Measurements from ENCODE around the gene ZNF552.
A peak's percentile ranks its signal among the peaks of the same experiment; 100 is the strongest.
"Not testable (repeated sequence)": the region's sequence is repeated elsewhere in the genome, so short reads cannot be mapped to it uniquely, and the experiment has no call there.

Gene ZNF552

DNA sequence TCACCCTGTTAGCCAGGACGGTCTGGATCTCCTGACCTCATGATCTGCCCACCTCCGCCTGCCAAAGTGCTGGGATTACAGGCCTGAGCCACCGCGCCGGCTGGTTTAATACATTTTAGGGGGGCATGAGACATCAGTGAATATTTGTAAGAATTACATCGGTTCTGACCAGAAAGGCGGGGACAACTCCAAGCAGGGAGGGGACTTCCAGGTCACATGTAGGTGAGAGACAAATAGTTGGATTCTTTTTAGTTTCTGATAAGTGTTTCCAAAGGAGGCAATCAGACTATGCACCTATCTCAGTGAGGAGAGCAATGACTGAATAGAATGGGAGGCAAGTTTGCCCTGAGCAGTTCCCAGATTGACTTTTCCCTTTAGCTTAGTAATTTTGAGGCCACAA lies 3.7 kb upstream of the ZNF552 start:
- DNase-seq (ENCODE audit: low spot score): no peak

DNA sequence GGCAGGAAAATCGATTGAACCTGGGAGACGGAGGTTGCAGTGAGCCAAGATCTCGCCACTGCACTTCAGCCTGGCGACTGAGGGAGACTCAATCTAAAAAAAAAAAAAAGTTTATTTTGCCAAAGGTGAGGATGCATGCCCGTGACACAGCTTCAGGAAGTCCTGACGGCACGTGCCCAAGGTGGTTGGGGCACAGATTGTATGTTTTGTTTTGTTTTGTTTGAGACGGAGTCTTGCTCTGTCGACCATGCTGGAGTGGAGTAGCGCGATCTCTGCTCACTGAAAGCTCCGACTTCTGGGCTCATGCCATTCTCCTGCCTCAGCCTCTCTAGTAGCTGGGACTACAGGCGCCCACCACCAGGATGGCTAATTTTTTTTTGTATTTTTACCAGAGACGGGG lies 3.3 kb upstream of the ZNF552 start:
- DNase-seq (ENCODE audit: low spot score): no peak

- DNase-seq (ENCODE audit: low spot score): peak; percentile 67
Observed at GRCh38 chr19:57816652-57817051, 1.9 kb upstream of the ZNF552 start.

DNA sequence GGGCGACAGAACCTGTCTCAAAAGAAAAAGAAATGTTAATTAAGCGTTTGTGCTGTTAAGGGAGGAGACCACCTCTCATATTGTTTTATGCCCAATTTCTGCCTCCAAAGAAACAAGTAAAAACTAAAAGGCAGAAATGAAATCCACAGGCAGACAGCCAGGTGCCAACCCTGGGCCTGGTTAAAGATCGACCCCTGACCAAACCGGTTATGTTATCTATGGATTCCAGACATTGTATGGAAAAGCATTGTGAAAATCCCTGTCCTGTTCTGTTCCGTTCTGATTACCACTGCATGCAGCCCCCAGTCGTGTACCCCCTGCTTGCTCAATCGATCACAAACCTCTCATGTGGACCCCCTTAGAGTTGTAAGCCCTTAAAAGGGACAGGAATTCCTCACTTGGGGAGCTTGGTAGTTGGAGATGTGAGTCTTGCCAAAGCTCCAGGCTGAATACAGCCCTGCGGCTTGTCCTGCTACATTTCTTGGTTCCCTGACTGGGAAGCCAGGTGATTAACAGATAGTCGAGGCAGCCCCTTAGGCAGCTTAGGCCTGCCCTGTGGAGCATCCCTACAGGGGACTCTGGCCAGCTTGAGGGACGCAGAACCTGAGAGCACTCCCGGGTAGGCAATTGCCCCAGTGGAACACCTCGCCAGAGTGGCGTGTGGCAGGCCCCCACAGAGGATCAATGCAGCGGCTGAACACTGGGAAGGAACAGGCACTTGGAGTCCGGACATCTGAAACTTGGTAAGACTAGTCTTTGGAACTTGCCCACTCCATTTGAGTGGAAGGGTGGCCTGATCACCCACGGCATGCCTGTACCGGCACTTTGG lies 748 bp upstream of the ZNF552 start:
- no peak for DNase-seq (ENCODE audit: low spot score)

GRCh38 chr19:57813919-57814504 lies 701 bp downstream of the ZNF552 start:
- DNase-seq (ENCODE audit: low spot score): no peak

DNA sequence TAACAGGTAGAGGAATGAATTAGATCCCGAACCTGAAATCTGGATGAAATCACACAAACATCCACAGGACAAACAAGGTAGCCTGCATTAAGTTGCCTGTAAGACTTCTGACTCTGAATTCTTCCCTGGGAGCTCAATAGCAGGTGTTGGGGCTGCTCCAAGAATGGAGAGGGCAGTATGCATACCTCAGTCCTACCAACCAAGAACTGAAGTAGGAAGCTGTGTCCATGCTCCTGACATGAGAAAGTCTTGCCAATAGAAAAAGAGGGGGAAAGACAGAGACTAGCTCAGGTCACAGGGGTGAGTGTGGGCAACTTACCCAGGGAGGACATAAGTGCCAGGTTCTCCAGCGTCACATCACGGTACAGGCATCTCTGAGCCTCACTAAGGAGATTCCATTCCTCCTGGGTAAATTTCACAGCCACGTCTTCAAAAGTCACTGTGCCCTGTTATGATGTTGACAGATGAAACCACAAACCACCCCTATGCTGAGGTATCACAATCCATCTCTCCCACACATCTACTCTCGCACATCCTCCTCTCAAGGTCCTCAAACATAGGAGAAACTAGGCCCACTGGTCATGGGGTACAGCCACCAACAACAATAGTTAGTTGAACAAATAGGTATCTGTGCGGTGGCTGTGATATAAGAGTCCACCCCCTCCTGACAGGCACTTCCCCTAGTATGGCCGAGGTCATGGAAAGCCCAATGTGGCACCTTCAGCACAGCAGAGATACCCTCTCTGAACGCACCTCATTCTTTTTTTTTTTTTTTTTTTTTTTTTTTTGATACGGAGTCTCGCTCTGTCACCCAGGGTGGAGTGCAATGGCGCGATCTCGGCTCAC lies 1.5 kb downstream of the ZNF552 start:
- not testable (repeated sequence) for DNase-seq (ENCODE audit: low spot score)

GRCh38 chr19:57812226-57812625 lies 2.5 kb downstream of the ZNF552 start:
- DNase-seq (ENCODE audit: low spot score): peak; percentile 48

DNA sequence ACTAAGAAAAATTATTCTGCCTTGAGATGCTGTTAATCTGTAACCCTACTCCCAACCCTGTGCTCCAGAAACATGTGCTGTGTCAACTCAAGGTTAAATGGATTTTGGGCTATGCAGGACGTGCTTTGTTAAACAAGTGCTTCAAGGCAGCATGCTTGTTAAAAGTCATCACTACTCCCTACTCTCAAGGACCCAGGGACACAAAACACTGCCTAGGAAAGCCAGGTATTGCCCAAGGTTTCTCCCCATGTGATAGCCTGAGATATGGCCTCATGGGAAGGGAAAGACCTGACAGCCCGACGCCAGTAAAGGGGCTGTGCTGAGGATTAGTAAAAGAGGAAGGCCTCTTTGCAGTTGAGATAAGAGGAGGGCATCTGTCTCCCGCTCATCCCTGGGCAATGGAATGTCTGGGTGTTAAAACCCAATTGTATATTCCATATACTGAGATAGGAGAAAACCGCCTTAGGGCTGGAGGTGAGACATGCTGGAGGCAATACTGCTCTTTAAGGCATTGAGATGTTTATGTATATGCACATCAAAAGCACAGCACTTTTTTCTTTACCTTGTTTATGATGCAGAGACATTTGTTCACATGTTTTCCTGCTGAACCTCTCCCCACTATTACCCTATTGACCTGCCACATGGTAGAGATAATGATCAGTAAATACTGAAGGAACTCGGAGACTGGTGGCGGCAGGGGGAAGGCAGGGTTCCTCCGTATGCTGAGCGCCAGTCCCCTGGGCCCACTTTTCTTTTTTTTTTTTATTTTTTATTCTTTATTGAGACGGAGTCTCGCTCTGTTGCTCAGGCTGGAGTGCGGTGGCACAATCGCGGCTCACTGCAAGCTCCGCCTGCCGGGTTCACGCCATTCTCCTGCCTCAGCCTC lies 4.1 kb downstream of the ZNF552 start:
- DNase-seq (ENCODE audit: low spot score): not testable (repeated sequence)

DNA sequence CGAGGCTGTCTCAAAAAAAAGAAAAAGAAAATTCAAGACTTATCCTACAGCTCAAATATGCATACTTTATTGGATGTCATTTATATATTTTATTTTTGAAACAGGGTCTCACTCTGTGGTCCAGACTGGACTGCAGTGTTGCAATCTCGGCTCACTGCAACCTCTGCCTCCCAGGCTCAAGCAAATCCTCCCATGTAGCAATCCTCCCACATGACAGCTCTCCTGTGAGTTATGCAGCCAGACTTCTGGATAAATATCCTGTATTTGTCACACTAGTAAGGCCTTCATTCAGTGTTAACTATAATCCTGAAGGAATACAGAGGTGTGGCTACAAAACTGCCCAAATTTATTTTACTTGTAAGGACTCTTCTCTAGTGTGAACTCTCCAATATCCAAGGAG lies 7.2 kb downstream of the ZNF552 start:
- no peak for DNase-seq (ENCODE audit: low spot score)

DNA sequence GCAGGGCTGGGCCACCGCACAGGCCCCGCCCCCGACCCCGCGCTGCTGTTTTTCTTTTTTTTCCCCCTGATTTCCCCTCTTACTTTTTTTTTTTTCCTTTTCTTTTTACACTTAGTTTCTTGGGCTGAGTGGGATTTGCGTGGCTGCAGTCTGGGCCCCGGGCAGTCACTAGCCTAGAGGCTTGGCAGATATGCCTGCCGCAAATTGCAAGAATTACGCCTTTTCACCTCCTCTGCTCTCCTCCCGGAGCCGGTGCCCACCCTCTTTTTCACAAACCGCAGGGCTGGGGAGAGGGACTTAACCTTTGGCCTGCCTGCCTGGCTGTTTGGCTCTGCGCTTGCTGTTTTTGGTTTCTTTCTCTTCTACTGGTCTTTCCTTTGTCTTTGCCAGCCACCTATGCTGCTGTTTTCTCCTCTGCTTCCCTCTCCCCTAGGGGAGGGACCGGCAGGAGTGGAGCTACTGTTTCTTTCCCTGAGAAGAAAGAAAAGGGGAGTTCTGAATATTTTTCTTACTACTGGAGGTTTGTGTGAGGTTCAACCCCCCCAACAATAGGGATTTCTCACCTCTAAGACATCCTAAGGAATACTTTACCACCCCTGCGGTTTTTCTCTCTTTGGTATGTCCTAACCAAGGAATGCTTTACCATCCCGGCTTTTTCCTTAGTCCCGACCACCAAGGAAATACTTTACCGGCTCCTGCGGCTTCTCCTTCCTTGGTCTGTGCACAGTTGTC lies 11.0 kb downstream of the ZNF552 start:
- DNase-seq (ENCODE audit: low spot score): no peak

DNA sequence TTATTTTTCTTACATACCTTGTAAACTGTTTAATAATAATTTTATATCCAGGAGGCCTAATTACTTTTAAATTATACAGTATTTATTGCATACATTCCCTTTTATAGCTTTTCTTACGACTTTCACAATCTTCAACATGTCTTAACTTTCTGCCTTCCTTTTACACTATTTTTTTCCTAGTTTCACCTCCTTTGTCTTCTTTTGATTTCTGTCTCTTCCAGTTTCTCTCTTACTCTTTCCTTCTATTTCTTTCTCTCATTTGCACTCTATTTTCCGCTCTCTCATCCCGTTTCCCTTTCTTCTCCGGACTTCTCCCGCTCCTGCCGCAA lies 11.5 kb downstream of the ZNF552 start:
- DNase-seq (ENCODE audit: low spot score): no peak

DNA sequence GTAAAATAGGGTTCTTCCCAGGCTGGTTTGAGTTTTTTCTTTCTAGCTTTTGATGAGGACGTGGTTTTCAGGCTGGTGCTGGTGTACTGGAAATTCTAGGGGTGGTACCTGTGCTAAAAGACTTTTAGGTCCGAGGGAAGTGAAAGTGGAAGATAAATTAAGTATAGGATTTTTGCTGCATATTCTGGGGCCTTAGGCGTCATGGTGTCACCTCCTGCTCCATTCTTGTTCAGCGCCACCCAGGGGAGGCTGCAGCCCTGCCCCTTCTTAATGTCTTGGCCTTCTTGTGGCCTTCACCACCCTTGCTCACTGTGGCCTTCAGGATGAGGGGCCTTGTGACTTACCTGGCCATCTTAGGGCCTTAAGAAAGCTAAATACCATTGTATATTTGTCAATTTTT lies 12.4 kb downstream of the ZNF552 start:
- peak; percentile 61 for DNase-seq (ENCODE audit: low spot score)

DNA sequence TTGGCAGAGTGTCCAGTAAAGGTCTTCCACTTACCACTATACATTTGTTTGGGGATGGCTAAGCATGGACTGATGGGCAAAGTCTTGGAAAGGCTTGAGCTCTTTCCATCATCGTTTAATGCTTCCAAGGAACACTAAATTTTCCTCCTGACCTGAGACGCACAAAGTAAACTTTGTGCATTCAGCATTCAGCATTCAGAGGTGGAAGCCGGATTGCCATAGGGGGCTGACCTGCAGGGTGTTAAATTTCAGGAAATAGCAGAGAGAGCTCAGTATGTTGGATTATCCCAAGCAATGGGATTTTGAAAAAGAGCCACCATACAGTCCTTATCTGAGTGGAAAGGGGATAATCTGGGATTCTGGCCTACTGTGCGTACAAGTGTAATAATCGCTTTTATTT lies 14.0 kb downstream of the ZNF552 start:
- no peak for DNase-seq (ENCODE audit: low spot score)

- DNase-seq (ENCODE audit: low spot score): not testable (repeated sequence)
Observed at GRCh38 chr19:57796580-57796979, 18.1 kb downstream of the ZNF552 start.

DNA sequence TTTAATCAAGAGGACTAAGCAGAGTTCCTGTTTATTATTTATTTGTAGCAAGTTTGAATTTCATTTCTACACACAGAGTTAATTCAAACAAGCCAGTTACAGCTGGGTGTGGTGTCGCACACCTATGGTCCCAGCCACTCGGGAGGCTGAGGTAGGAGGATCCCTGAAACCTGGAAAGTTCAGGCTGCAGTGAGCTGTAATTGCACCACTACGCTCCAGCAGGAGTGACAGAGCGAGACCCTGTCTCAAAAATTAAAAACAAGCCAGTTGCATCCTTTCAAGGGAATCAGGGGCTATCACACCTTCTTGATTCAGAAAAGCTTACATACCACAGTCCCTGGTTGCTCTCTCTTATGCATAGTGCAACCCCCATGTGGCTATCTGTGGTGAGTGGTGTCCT lies 25.4 kb downstream of the ZNF552 start:
- DNase-seq (ENCODE audit: low spot score): no peak

DNA sequence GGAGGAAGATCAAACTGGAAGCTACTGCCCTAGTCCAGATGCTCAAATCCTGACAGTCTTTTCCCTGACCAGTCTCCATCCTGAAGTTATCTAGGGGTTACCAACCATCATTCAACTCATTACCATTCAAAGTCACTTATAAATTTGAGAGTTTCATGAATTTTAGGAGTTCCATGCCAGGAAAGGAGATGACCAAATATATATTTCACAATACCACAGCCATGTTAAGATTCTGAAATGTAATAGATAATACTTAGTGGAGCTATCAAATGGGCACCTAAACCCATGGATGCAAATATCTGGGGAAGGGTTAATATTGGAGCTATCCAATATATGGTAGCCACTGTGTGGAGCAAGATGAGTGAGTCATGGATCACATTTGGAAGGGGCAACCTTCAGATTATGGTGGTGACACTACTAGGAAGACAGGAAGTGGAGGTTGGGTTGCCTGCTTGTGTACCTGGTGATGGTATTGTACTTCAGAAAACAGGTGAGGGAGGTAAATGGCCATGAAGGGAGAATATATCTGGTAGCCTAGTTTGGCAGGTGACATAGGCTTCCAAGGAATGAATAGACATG lies 26.5 kb downstream of the ZNF552 start:
- no peak for DNase-seq (ENCODE audit: low spot score)

- DNase-seq (ENCODE audit: low spot score): no peak
Observed at GRCh38 chr19:57786906-57787305, 27.8 kb downstream of the ZNF552 start.

DNA sequence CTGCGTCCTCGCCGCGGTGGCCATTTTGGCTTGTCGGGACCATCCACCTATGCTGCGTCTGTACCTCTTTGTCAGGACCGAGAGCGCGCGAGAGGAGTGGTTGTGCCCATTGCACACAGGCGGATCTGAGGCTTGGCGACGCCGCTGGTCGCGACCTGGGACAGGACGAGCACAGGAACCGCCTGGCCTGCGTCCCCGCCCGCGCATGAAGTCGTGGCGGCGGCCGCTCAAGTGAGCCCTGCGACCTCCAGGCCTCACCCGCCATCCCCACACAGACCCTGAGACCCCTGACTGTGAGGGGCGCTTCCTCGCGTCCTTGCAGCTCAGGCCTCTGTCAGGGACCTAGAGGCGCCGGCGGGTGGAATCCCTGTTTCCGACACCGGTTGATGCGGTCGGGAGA lies 28.4 kb downstream of the ZNF552 start:
- DNase-seq (ENCODE audit: low spot score): no peak

DNA sequence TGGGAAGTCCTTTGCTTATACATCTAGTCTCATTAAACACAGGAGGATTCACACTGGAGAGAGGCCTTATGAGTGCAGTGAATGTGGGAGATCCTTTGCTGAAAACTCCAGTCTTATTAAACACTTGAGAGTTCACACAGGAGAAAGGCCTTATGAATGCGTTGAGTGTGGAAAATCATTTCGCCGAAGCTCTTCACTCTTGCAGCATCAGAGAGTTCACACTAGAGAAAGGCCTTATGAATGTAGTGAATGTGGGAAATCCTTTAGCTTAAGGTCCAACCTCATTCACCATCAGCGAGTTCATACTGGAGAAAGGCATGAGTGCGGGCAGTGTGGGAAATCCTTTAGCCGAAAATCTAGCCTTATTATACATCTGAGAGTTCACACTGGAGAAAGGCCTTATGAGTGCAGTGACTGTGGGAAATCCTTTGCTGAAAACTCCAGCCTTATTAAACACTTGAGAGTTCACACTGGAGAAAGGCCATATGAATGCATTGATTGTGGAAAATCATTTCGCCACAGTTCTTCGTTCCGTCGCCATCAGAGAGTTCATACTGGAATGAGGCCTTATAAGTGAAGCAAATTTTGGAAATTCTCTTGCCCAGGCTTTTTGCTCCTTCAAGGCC lies 35.4 kb downstream of the ZNF552 start:
- no peak for DNase-seq (ENCODE audit: low spot score)

DNA sequence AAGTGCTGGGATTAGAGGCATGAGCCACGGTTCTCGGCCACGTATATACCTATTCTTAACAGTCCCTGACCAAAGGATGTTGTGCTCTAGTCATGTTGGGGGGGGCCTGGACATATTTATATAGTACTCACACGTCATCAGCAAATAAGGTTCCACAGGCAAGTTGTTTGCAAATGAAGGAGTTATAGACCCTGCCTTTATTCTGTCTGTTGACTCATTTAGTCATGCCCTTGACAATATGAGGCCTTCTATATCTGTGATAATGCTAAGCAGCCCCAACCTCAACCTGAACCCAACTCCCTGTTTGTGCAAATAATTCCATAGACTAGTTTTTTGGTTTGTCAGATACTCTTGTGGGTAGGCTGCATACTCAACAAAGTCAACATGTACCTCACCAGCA lies 36.4 kb downstream of the ZNF552 start:
- DNase-seq (ENCODE audit: low spot score): no peak
